K562 (cell line): ENCODE data around the gene ASIC3. TPM values are rescaled to one million over a fixed set of nuclear protein-coding genes. Genes with fewer than 3 reads are reported as not detected.

Experiments
- ASH1L ChIP-seq: fragments of 450-650 bp; IDR thresholded peaks from 2 replicates; pipeline ENCODE4 v1.6.1; 2018; ENCODE audit warnings: borderline replicate concordance, mild to moderate bottlenecking, low read depth; ENCODE audit not compliant: partially characterized antibody
- ESRRA ChIP-seq: fragments of 450-650 bp; IDR thresholded peaks from 2 replicates; pipeline ENCODE4 v1.6.1; 2014; ENCODE audit warnings: low read depth, mild to moderate bottlenecking, moderate library complexity, borderline replicate concordance
- FOXK1 ChIP-seq: sonication (generic); formaldehyde crosslinking; IDR thresholded peaks from 2 replicates; pipeline ENCODE4 v1.8.0; 2022; ENCODE audit warnings: missing genetic modification reagents, mild to moderate bottlenecking, borderline replicate concordance
- HIVEP1 ChIP-seq: fragments of 250-450 bp; sonication (Bioruptor Pico); IDR thresholded peaks from 2 replicates; pipeline ENCODE4 v1.4.0; 2020; ENCODE audit warnings: mild to moderate bottlenecking
- IRF2 ChIP-seq: sonication (generic); formaldehyde crosslinking; IDR thresholded peaks from 2 replicates; pipeline ENCODE4 v1.8.1; 2022; ENCODE audit warnings: mild to moderate bottlenecking, missing genetic modification reagents
- RBM25 ChIP-seq: fragments of 200-400 bp; formaldehyde crosslinking; IDR thresholded peaks from 2 replicates; pipeline ENCODE4 v1.6.1; 2018; ENCODE audit warnings: low read length, low read depth, moderate library complexity; ENCODE audit not compliant: severe bottlenecking
- SMAD3 ChIP-seq: fragments of 450-650 bp; formaldehyde crosslinking; conservative IDR thresholded peaks from 2 replicates; pipeline ENCODE4 v1.4.0; 2020; ENCODE audit warnings: mild to moderate bottlenecking
- U2AF2 ChIP-seq: fragments of 200-400 bp; formaldehyde crosslinking; optimal IDR thresholded peaks from 2 replicates; pipeline ENCODE3; 2017; ENCODE audit warnings: low read depth, mild to moderate bottlenecking, low read length
- ZNF124 ChIP-seq: sonication (generic); formaldehyde crosslinking; IDR thresholded peaks from 2 replicates; pipeline ENCODE4 v1.8.1; 2022; ENCODE audit warnings: missing genetic modification reagents
- ZNF224 ChIP-seq: sonication (generic); formaldehyde crosslinking; IDR thresholded peaks from 2 replicates; pipeline ENCODE4 v1.8.0; 2022; ENCODE audit warnings: mild to moderate bottlenecking, missing genetic modification reagents
- ZNF282 ChIP-seq: sonication (generic); formaldehyde crosslinking; IDR thresholded peaks from 2 replicates; pipeline ENCODE4 v1.8.1; 2023; ENCODE audit warnings: missing genetic modification reagents
- polyA plus RNA-seq, 8 experiments: library from polyadenylated mRNA; depleted of rRNA in 4 of 8; stranded (reverse) in 5 of 8; unstranded in 3 of 8; fragments of >200 nt; fragmentation: Nextera tagmentation in 2 of 8; fragmentation: Illumina TruSeq in 1 of 8; extraction: Ambion mirVana in 2 of 8; extraction: Trizol in 1 of 8; gene quantifications; 2 replicates each; pipeline versions ENCODE4 v1.2.1 to v1.2.3, GENCODE V29; 2011 to 2014; ENCODE audit warnings: inconsistent platforms in 1 of 8, missing spikeins in 1 of 8
- total RNA-seq, 7 experiments: library from RNA; depleted of rRNA in 6 of 7; stranded (reverse); fragments of >200 nt in 6 of 7; fragmentation: Illumina TruSeq in 2 of 7; extraction: Trizol in 2 of 7; gene quantifications; 2 replicates each; pipeline versions ENCODE4 v1.2.1 to v1.2.3, GENCODE V29; 2011 to 2021; ENCODE audit warnings: low replicate concordance in 1 of 7
- TF ChIP-seq, protein P1 (sequence below): fragments of 450-650 bp; formaldehyde crosslinking; IDR thresholded peaks from 2 replicates; pipeline ENCODE4 v1.4.0; 2022; ENCODE audit warnings: missing genetic modification characterization
- TF ChIP-seq, protein P2 (sequence below), 2 experiments: fragments of 200-800 bp in 1 of 2; sonication (Bioruptor generic) in 1 of 2; sonication (generic) in 1 of 2; formaldehyde crosslinking in 1 of 2; IDR thresholded peaks in 1 of 2; conservative IDR thresholded peaks in 1 of 2; 2 replicates each; pipeline versions ENCODE4 v1.5.0 to v1.6.1; 2016 to 2020; ENCODE audit warnings: missing compliant biosample characterization in 1 of 2, missing genetic modification characterization in 1 of 2, missing genetic modification reagents in 1 of 2
- TF ChIP-seq, protein P3 (sequence below), 2 experiments: fragments of 450-650 bp; IDR thresholded peaks; 2 replicates each; pipeline ENCODE4 v1.6.1; 2018; ENCODE audit warnings: mild to moderate bottlenecking in 2 of 2, low read depth in 1 of 2; ENCODE audit not compliant: partially characterized antibody in 2 of 2
- TF ChIP-seq, protein P4 (sequence below): IDR thresholded peaks from 2 replicates; pipeline ENCODE4 v1.6.1; 2011; ENCODE audit warnings: borderline replicate concordance, low read depth, mild to moderate bottlenecking, moderate library complexity, low read length; ENCODE audit not compliant: insufficient read depth, poor library complexity, severe bottlenecking

Gene ASIC3
- total and polyA plus RNA-seq, 9 of the 15 experiments (the other 6 are each of a cell fraction or from before 2014, with no cell fraction given) = 0.11 to 5.0 (median 0.87) TPM

DNA sequence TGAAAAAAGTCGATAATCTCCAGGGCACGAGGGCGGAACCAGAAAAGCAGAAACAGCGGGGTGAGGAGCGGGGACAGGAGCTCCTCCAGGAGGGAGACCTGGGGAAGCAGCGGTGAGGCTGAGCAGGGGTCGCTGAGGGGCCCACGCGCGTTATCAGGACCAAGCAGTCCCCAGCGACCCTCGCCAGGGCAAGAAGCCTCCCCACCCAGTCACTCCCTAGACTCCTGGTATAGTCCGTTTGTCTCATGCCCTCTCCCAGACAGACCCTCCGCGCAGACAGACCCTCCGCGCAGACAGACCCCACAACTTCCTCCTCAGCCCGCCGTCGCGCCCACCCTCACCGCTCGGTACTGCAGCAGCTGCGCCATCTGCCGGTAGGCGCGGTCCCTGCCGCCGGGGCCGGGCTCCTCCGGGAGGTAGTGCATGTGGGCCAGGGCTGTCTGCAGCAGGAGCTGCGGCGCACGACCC is 30.3 kb upstream of the ASIC3 start (continued):
- TF ChIP-seq, protein P1, sequence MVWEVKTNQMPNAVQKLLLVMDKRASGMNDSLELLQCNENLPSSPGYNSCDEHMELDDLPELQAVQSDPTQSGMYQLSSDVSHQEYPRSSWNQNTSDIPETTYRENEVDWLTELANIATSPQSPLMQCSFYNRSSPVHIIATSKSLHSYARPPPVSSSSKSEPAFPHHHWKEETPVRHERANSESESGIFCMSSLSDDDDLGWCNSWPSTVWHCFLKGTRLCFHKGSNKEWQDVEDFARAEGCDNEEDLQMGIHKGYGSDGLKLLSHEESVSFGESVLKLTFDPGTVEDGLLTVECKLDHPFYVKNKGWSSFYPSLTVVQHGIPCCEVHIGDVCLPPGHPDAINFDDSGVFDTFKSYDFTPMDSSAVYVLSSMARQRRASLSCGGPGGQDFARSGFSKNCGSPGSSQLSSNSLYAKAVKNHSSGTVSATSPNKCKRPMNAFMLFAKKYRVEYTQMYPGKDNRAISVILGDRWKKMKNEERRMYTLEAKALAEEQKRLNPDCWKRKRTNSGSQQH = 0 out of 2 replicates have a peak, but pooled peaks have one; percentile 60
- no peak for TF ChIP-seq ZNF282 (CRISPR knock-in tag)
- TF ChIP-seq, protein P2, sequence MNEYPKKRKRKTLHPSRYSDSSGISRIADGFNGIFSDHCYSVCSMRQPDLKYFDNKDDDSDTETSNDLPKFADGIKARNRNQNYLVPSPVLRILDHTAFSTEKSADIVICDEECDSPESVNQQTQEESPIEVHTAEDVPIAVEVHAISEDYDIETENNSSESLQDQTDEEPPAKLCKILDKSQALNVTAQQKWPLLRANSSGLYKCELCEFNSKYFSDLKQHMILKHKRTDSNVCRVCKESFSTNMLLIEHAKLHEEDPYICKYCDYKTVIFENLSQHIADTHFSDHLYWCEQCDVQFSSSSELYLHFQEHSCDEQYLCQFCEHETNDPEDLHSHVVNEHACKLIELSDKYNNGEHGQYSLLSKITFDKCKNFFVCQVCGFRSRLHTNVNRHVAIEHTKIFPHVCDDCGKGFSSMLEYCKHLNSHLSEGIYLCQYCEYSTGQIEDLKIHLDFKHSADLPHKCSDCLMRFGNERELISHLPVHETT (CRISPR knock-in tag; conservative IDR thresholded peaks at IDR 0.05 in 1 of 2, IDR thresholded peaks at IDR 0.05 in 1 of 2) = peak in 1 of 2 experiments; percentile 58; a peak in 1 of 4 replicates
- TF ChIP-seq, protein P3, sequence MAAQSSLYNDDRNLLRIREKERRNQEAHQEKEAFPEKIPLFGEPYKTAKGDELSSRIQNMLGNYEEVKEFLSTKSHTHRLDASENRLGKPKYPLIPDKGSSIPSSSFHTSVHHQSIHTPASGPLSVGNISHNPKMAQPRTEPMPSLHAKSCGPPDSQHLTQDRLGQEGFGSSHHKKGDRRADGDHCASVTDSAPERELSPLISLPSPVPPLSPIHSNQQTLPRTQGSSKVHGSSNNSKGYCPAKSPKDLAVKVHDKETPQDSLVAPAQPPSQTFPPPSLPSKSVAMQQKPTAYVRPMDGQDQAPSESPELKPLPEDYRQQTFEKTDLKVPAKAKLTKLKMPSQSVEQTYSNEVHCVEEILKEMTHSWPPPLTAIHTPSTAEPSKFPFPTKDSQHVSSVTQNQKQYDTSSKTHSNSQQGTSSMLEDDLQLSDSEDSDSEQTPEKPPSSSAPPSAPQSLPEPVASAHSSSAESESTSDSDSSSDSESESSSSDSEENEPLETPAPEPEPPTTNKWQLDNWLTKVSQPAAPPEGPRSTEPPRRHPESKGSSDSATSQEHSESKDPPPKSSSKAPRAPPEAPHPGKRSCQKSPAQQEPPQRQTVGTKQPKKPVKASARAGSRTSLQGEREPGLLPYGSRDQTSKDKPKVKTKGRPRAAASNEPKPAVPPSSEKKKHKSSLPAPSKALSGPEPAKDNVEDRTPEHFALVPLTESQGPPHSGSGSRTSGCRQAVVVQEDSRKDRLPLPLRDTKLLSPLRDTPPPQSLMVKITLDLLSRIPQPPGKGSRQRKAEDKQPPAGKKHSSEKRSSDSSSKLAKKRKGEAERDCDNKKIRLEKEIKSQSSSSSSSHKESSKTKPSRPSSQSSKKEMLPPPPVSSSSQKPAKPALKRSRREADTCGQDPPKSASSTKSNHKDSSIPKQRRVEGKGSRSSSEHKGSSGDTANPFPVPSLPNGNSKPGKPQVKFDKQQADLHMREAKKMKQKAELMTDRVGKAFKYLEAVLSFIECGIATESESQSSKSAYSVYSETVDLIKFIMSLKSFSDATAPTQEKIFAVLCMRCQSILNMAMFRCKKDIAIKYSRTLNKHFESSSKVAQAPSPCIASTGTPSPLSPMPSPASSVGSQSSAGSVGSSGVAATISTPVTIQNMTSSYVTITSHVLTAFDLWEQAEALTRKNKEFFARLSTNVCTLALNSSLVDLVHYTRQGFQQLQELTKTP (IDR thresholded peaks at IDR 0.05; ENCODE audit: low read depth in 1 of 2, partially characterized antibody in 2 of 2) = peak; percentile 43 to 78
- TF ChIP-seq ZNF224 (CRISPR knock-in tag) = no peak
- TF ChIP-seq FOXK1 (CRISPR knock-in tag) = peak; percentile 46; the same call in 1 of the 2 replicates
- TF ChIP-seq IRF2 = no peak
- TF ChIP-seq ESRRA = peak; percentile 65
- TF ChIP-seq ZNF124 (CRISPR knock-in tag) = no peak
- TF ChIP-seq RBM25 = no peak
- TF ChIP-seq HIVEP1 (CRISPR knock-in tag) = no peak
- no peak; the same call in 1 of the 2 replicates for TF ChIP-seq SMAD3 (CRISPR knock-in tag)
- TF ChIP-seq, protein P4, sequence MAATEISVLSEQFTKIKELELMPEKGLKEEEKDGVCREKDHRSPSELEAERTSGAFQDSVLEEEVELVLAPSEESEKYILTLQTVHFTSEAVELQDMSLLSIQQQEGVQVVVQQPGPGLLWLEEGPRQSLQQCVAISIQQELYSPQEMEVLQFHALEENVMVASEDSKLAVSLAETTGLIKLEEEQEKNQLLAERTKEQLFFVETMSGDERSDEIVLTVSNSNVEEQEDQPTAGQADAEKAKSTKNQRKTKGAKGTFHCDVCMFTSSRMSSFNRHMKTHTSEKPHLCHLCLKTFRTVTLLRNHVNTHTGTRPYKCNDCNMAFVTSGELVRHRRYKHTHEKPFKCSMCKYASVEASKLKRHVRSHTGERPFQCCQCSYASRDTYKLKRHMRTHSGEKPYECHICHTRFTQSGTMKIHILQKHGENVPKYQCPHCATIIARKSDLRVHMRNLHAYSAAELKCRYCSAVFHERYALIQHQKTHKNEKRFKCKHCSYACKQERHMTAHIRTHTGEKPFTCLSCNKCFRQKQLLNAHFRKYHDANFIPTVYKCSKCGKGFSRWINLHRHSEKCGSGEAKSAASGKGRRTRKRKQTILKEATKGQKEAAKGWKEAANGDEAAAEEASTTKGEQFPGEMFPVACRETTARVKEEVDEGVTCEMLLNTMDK = peak; percentile 82
- TF ChIP-seq U2AF2 = no peak
- TF ChIP-seq ASH1L = no peak
